Adipocyte (in vitro differentiated cells): Measurements from ENCODE around the gene SORCS2.

Experiments used
- DNase-seq: peaks from one replicate; pipeline ENCODE4 v3.0.0-alpha.2; 2015; ENCODE audit warnings: low read depth
- H3K27me3 ChIP-seq: replicated peaks from 2 replicates; pipeline ENCODE4 v1.7.0; 2013; ENCODE audit warnings: mild to moderate bottlenecking, low read length, moderate library complexity; ENCODE audit not compliant: control insufficient read depth, insufficient read depth
- H3K36me3 ChIP-seq: 2 replicates; pipeline ENCODE4 v1.7.0; 2013; ENCODE audit warnings: low read length, mild to moderate bottlenecking, moderate library complexity; ENCODE audit not compliant: control insufficient read depth, insufficient read depth, severe bottlenecking
- H3K4me1 ChIP-seq: 2 replicates; pipeline ENCODE4 v1.7.0; 2013; ENCODE audit warnings: mild to moderate bottlenecking, low read length, moderate library complexity; ENCODE audit not compliant: control insufficient read depth, insufficient read depth
- H3K4me3 ChIP-seq: 2 replicates; pipeline ENCODE4 v1.7.0; 2013; ENCODE audit warnings: mild to moderate bottlenecking, low read length, moderate library complexity
- H3K9ac ChIP-seq: 2 replicates; pipeline ENCODE4 v1.7.0; 2013; ENCODE audit warnings: mild to moderate bottlenecking, low read length, moderate library complexity
- H3K9me3 ChIP-seq: 2 replicates; pipeline ENCODE4 v1.7.0; 2013; ENCODE audit warnings: mild to moderate bottlenecking, low read length, moderate library complexity; ENCODE audit not compliant: control insufficient read depth

Gene SORCS2

DNA sequence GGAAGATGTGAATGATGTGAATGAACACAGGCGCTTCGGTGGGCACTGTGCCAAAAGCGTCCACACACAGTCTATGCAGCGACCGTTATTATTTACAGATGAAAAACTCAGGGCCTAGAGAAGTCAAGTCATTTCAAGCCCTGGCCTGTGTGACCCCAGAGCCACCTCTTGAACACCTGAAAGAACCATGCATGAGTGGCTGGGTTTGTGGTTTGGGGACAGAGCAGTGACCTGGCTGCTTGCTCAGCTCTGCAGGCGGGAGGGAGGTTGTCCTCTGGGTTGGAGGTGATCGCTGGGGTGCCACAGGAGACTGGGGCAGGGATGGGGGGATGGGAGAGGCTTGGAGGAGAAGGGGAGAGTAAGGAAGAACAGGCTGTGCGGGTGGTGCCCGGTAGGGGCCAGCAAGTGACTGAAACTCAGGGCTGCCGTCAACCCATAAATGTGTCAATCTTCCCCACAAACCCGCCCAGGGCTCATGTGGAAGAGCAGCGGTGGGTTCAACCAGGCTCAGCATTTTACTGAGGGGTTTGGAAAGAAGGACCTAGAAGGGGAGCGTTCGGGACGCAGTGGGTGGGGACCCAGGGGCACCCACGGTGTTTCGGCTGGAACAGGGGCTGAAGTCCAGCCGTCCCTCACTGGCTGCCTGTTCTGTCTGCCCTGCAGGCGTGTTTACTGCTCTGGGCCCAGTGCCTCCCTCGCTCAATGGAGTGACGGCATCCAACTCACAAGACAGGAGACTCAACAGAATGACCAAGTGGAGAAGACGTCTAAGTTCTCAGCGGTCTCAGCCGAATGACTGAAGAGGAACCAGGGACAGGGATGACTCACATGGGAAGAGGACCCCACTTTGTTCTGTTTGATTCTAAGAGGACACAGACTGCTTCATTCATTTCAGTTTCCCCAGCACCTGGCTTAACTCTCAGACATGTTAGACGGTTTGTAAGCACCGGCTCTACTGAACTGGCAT, 579.5 kb downstream of the SORCS2 start:
- Histone ChIP-seq H3K9ac (no peak overlapping the region), H3K36me3 (peaks cover 99% of the 10 kb centered on the region), H3K4me1 (peaks cover 3% of the 10 kb centered on the region), H3K9me3 (no peaks in the 10 kb centered on the region), H3K4me3 (no peak overlapping the region), H3K27me3 (no peaks in the 10 kb centered on the region)
- no peak for DNase-seq

GRCh38 chr4:7772711-7773385, 580.5 kb downstream of the SORCS2 start:
- no peak overlapping the region for H3K4me3 ChIP-seq
- H3K9me3 ChIP-seq: no peaks in the 10 kb centered on the region
- peaks cover 99% of the 10 kb centered on the region for H3K36me3 ChIP-seq
- H3K9ac ChIP-seq: no peak overlapping the region
- no peaks in the 10 kb centered on the region for H3K27me3 ChIP-seq
- H3K4me1 ChIP-seq: peaks cover 3% of the 10 kb centered on the region
- no peak for DNase-seq

DNA sequence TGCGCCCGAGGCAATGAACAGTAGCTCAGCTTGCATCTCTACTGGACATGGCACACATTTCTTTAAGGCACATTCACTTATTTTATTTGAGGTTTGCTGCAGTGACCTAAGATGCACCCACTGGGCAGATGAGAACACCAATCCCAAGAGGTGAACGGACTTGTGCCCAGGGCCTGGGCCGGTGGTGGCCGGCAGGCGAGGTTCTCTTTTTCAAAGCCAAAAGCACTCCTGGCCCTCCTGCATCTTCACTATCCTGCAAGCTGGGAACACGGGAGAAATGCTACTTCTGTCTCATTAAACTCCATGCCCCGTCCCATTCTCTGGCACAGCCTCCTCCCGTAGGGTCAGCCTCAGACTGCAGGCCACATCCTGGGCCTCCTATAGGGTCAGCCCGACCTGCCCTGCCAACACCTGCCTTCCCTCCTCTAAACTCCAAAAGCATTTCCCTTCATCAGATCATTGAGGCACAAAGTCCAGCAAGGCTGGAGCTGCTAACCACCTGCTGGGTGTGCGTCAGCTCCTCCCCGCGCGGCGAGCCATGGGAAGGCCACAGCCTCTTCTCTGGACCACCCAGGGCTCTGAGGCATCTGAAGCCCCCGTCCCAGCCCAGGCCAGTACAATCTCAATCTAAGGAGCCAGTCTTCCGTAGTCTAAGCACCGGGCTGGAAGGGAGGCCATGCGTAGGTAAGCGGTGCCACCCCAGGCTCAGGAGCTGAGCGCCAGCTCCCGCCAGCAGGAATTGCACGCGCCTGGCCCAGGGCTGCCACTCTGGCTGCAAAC, 581.3 kb downstream of the SORCS2 start:
- no peaks in the 10 kb centered on the region for H3K27me3 ChIP-seq
- H3K9me3 ChIP-seq: no peaks in the 10 kb centered on the region
- H3K36me3 ChIP-seq: peaks cover 99% of the 10 kb centered on the region
- no peak for DNase-seq
- H3K4me1 ChIP-seq: peaks cover 5% of the 10 kb centered on the region
- H3K9ac ChIP-seq: no peak overlapping the region
- no peak overlapping the region for H3K4me3 ChIP-seq

DNA sequence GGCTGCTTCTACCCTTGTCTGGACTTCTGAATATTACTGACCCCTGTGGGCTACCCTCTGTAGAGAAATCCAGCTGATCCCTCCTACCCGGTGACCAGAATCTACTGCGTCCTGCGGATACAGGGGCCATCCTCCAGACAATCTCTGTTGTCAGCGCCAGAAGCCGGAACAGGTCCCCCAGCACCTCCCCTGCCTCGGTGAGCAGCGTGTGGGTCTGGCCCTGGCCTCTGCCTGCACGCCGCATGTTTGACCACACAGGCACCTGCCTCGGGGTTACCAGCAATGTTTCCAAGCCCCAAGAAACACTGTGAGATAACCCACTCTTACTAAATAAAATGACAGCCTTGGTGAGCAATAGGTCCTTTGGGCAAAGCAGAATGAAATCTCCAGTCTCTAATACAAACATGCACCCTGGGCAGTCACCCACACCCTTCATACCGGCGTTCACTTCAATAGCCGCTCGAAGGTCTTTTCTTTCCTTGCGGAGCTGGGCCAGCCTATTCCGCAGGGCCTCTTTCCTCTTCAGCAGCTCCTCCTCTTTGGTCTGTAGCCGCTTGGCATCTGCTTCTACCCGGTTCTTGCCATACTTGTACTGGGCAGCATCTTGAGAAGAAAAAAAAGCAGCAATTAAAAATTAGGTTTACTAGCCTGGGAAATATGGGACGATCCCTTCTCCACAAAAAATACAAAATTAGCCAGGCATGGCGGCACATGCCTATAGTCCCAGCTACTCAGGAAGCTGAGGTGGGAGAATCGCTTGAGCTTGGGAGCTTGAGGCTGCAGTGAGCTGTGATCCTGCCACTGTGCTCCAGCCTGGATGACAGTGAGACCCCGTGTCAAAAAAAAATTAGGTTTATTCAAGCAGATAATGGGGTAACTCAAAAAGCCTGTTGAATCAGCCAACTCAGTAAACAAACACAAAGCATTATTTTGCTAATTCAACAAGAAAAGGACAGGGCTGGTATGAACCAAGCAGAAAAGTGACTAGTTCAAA, 582.3 kb downstream of the SORCS2 start:
- peaks cover 15% of the 10 kb centered on the region for H3K4me1 ChIP-seq
- H3K9ac ChIP-seq: no peak overlapping the region
- peaks cover 89% of the 10 kb centered on the region for H3K36me3 ChIP-seq
- H3K27me3 ChIP-seq: no peaks in the 10 kb centered on the region
- H3K9me3 ChIP-seq: no peaks in the 10 kb centered on the region
- no peak for DNase-seq
- no peak overlapping the region for H3K4me3 ChIP-seq

DNA sequence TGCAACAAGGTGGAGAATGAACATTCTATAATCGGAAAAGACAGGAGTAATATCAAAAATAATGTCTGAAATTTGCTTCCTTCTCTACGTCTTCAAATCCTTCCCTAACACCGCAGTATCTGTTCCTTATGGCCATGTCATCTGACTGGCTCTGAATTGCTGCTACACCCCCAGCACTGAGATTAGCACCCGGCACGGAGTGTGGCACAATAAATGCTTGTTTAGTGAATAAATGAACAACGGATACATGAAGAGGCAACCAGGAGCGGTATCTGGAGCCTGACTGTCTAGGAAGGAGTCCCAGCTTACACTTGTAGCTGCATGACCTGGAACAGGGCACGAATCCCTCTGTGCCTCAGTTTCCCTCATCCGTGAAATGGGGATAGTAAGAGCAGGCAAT, 583.1 kb downstream of the SORCS2 start:
- H3K9ac ChIP-seq: no peak overlapping the region
- peaks cover 87% of the 10 kb centered on the region for H3K36me3 ChIP-seq
- no peaks in the 10 kb centered on the region for H3K27me3 ChIP-seq
- H3K4me3 ChIP-seq: no peak overlapping the region
- DNase-seq: no peak
- peaks cover 19% of the 10 kb centered on the region for H3K4me1 ChIP-seq
- no peaks in the 10 kb centered on the region for H3K9me3 ChIP-seq

DNA sequence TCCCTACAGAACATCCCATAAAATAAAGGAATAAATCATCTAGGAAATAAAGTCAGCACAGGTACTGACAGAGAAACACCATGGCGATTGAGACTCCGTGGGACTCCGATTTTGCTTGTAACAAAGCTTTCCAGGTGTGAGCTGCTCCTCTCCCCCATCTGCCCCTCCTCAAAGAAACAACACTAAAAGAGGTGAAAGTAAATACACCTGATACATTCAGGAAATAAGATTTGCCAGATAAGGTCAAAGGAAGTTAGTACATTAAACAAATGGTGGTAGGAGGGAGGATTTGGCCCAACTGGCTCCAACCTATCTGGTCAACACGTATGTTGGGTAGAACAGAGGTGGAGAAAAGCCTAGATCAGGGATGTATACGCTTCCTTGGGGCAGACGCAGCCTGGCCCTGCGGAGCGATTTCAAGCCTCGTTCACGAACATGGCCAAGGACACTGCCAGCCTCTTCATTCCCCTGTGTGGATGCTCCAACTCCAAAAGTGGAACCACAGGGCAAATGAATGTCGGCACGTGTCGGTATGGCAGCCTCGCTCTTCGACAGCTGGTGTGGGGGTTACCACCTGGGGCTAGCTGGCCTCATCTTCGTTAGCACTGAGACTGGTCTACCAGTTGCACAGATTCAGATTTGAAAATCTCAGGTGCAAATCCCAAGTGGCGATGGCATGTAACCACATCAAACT, 584.8 kb downstream of the SORCS2 start:
- Histone ChIP-seq H3K36me3 (peaks cover 85% of the 10 kb centered on the region), H3K4me1 (peaks cover 32% of the 10 kb centered on the region), H3K27me3 (no peaks in the 10 kb centered on the region), H3K9ac (no peak overlapping the region), H3K9me3 (no peaks in the 10 kb centered on the region), H3K4me3 (no peak overlapping the region)
- no peak for DNase-seq

DNA sequence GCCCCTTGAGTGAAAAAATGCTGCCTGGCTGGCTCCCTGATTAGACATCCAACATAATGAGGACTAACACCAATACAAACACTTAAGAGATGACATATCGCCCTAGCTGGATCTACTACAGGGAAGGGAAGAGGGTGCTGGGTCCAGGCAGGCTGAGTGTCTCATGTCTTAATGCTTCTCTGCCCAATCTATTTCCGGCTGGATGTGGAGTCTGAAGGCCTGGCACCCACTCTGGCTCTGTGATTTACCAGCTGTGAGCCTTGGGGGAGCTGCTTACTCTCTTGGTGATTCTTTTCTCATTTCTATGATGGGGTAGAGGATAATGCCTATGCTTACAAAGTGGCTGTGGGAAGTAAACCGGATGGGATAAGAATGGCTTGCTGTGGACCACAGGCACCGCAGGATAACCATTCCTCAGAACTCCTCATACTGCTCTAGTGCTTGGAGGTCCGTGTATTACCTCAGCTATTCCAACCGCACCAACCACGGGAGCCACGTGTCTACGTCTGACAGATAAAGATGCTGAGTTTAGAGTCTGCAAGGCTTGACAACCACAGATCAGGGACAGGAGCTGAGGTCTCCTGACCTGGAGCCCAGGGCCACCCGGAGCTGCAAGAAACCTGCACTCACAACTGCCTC, 585.7 kb downstream of the SORCS2 start:
- Histone ChIP-seq H3K4me3 (no peak overlapping the region), H3K9me3 (no peaks in the 10 kb centered on the region), H3K9ac (no peak overlapping the region), H3K27me3 (no peaks in the 10 kb centered on the region), H3K4me1 (peaks cover 32% of the 10 kb centered on the region), H3K36me3 (peaks cover 77% of the 10 kb centered on the region)
- no peak for DNase-seq

DNA sequence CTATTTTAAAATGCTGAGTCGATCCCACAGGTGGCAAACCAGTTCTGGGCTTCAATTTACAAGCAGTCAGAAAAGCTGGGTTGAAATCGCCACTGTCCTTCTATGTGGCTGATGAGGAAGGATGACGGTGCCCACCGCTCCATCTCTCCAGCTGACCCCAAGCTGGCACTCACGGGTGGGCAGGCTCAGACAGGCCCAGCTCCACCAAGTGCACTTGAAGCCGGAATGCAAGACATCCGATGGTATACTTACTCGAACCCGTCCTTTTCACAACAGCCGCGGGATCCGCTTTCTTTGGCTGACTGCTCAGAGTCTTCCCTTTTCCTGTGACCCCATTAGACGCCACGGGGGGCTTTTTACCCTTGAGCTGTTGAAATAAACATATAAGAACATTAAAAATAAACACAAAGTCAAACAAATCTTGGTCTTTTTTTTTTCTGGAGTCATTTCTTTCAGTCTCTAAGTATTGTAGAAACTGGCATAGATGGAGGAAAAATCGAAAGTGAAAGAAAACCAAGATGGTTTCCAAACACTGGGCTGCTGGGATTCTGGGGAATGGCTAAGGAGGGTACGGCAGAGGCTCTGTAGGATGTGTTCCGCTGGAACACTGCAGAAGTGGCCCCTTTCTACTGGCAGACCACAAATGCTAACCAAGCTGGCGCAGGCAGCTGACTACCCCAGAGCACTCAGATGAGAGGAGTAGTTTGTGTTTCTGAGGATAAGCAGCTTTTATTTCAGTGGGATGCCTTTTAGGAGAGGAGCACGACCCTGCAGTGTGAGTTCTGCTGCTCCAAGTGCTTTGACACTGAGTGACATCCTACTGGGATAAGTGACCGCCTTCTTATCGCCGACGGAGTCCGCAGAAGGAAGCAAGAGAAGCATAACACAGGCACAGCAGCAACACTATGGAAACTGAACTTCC, 586.4 kb downstream of the SORCS2 start:
- peak overlapping the region; percentile 45 for H3K9ac ChIP-seq
- peak overlapping the region; percentile 48 for H3K4me3 ChIP-seq
- H3K4me1 ChIP-seq: peaks cover 32% of the 10 kb centered on the region
- no peak for DNase-seq
- no peaks in the 10 kb centered on the region for H3K9me3 ChIP-seq
- no peaks in the 10 kb centered on the region for H3K27me3 ChIP-seq
- H3K36me3 ChIP-seq: peaks cover 74% of the 10 kb centered on the region

- Histone ChIP-seq H3K4me3 (peak overlapping the region; percentile 48), H3K27me3 (no peaks in the 10 kb centered on the region), H3K9ac (peak overlapping the region; percentile 45), H3K9me3 (no peaks in the 10 kb centered on the region), H3K36me3 (peaks cover 74% of the 10 kb centered on the region), H3K4me1 (peaks cover 32% of the 10 kb centered on the region)
- DNase-seq: peak; percentile 66
Measured at GRCh38 chr4:7779432-7779768, 587.1 kb downstream of the SORCS2 start.
